GM18951 (cell line): Measurements from ENCODE around the gene NXN.
"Not testable (repeated sequence)": the region's sequence is repeated elsewhere in the genome, so short reads cannot be mapped to it uniquely, and the experiment has no call there.

Experiments used
- POLR2A ChIP-seq: IDR thresholded peaks from 4 replicates; pipeline ENCODE4 v1.6.1; 2011; ENCODE audit warnings: mild to moderate bottlenecking; ENCODE audit not compliant: insufficient read length, insufficient read depth; ENCODE audit errors: extremely low read depth
- in situ Hi-C: fragments of 300-500 bp; cut with MboI; formaldehyde crosslinking; loops from one replicate; pipeline ENCODE4 v1.12.0; 2022; ENCODE audit warnings: low sequenced_read_pairs, mixed read lengths, inconsistent platforms; ENCODE audit not compliant: unreplicated experiment

Gene NXN

GRCh38 chr17:773016-773415, 206.6 kb downstream of the NXN start:
- no peak for TF ChIP-seq POLR2A
- in situ Hi-C loops, result no loop called here

DNA sequence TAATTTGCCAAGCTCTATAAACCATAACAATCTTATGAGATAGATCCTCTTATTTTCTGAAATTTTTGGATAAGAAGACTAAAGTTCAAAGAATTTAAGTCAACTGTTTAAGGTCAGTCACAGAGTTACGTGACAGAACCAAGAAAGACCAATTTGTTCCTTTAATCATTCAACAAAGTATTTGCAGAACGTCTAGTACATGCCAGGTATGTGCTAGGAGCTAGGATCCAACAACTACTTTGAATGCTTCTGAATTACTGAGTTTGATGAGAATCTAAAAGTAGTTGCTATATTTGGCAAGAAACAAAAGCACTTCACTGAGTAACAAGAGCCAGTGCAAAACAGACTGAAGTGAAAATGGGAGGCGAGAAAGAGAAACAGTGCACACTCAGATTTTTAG, 212.5 kb downstream of the NXN start:
- TF ChIP-seq POLR2A, result no peak
- in situ Hi-C loops, result no loop called here

GRCh38 chr17:760371-760770, 219.2 kb downstream of the NXN start:
- no peak for TF ChIP-seq POLR2A
- in situ Hi-C loops, result no loop called here

DNA sequence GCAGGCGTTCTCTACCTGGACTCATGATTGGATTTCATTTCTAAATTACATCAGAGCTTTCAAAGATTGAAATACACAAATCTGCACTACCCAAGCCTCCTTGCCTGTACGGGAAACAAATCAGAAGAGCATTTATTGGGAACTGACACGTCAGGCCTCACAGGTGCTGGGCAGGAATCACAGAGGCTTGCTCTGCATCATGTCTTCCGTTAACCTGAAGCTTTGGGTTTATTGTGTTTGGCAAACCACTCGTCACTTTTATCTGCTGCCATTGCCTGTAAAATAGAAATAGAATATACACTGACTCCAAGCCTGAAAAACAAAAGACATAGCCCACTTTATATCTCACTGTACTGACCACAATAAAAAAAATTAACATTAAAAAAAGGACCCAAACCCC, 219.6 kb downstream of the NXN start:
- in situ Hi-C loops, result no loop called here
- TF ChIP-seq POLR2A, result no peak

GRCh38 chr17:756010-756567, 223.5 kb downstream of the NXN start:
- in situ Hi-C loops, result not testable (repeated sequence)

DNA sequence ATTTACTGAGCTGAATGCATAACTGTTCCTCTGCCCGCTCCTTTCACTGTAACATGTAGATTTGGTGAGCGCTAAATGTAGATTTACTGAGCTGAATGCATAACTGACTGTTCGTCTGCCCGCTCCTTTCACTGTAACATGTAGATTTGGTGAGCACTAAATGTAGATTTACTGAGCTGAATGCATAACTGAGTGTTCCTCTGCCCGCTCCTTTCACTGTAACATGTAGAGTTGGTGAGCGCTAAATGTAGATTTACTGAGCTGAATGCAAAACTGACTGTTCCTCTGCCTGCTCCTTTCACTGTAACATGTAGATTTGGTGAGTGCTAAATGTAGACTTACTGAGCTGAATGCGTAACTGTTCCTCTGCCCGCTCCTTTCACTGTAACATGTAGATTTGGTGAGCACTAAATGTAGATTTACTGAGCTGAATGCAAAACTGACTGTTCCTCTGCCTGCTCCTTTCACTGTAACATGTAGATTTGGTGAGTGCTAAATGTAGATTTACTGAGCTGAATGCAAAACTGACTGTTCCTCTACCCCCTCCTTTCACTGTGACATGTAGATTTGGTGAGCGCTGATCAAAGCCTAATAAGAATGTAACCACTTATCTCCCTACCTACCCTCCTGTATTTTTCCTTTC, 224.1 kb downstream of the NXN start:
- in situ Hi-C loops, result not testable (repeated sequence)

GRCh38 chr17:753418-753817, 226.2 kb downstream of the NXN start:
- in situ Hi-C loops, result no loop called here
- TF ChIP-seq POLR2A, result no peak

GRCh38 chr17:752620-753219, 226.9 kb downstream of the NXN start:
- TF ChIP-seq POLR2A, result no peak
- in situ Hi-C loops, result no loop called here

GRCh38 chr17:752002-752619, 227.5 kb downstream of the NXN start, which contains the start of gene GEMIN4:
GEMIN4 (minus strand) TSS chr17:752264; CDS start chr17:752142, 122 bp downstream.
- in situ Hi-C loops, result no loop called here
- TF ChIP-seq POLR2A, result peak; percentile 89

- no peak for TF ChIP-seq POLR2A
- in situ Hi-C loops, result no loop called here
Measured at GRCh38 chr17:751269-752001, 228.1 kb downstream of the NXN start.

- TF ChIP-seq POLR2A, result no peak
- in situ Hi-C loops, result no loop called here
Measured at GRCh38 chr17:750431-751037, 229.0 kb downstream of the NXN start.

- in situ Hi-C loops, result not testable (repeated sequence)
Measured at GRCh38 chr17:749359-749758, 230.2 kb downstream of the NXN start.
